Tibial artery (tissue), 4 donors: ENCODE data around the gene DNAH3.

Source experiments
- DNase-seq, 2 donors: peaks; one replicate each; pipeline ENCODE4 v3.0.0-alpha.2; 2019
- H3K27ac ChIP-seq, 2 donors: fragments of 200-600 bp; sonication (generic) in 1 of 2; 1 replicate in 1 of 2; 2 replicates in 1 of 2; pipeline ENCODE4 v1.5.1; 2018 to 2019; ENCODE audit warnings: mild to moderate bottlenecking in 1 of 2
- H3K27me3 ChIP-seq, 2 donors: fragments of 200-600 bp; sonication (generic) in 1 of 2; one replicate each; pipeline versions ENCODE4 v1.5.1 to v1.6.0; 2016 to 2019
- H3K36me3 ChIP-seq, 3 donors: fragments of 200-600 bp; sonication (generic) in 2 of 3; one replicate each; pipeline ENCODE4 v1.5.1; 2016 to 2019; ENCODE audit warnings: mild to moderate bottlenecking in 2 of 3
- H3K4me1 ChIP-seq, 4 donors: fragments of 200-600 bp; sonication (generic) in 2 of 4; 1 replicate in 3 of 4; 2 replicates in 1 of 4; pipeline ENCODE4 v1.5.1; 2016 to 2019
- H3K4me3 ChIP-seq, 2 donors: fragments of 200-600 bp; sonication (generic) in 1 of 2; 1 replicate in 1 of 2; 2 replicates in 1 of 2; pipeline ENCODE4 v1.5.1; 2018 to 2019; ENCODE audit warnings: mild to moderate bottlenecking in 2 of 2
- H3K9me3 ChIP-seq, 3 donors: fragments of 200-600 bp; sonication (generic) in 1 of 3; one replicate each; pipeline ENCODE4 v1.5.1; 2016 to 2019
- CTCF ChIP-seq, 2 experiments: fragments of 200-600 bp in 1 of 2; fragments of 450-650 bp in 1 of 2; IDR thresholded peaks; one replicate each; pipeline ENCODE4 v1.5.1; 2017 to 2019; ENCODE audit warnings: antibody characterized with exemption in 2 of 2, mild to moderate bottlenecking in 1 of 2, moderate library complexity in 1 of 2
- intact Hi-C: fragments of 100-400 bp; cut with DNase I; formaldehyde crosslinking; loops from one replicate; pipeline ENCODE4 v1.15.0; 2023; ENCODE audit warnings: low total_unique reads

Gene DNAH3

GRCh38 chr16:21194771-21195301, 44.2 kb upstream of the DNAH3 start:
- intact Hi-C loops, result loop anchor here (2.0 kb wide), 1 partner anchor 28 kb away; no protein-coding TSS in a partner anchor
- DNase-seq, result no peak
- Histone ChIP-seq H3K9me3 (no peaks in the 10 kb centered on the region), H3K27ac (no peak overlapping the region), H3K36me3 (no peaks in the 10 kb centered on the region), H3K27me3 (peaks cover 0 to 7% of the 10 kb centered on the region in 2 donors), H3K4me1 (no peaks in the 10 kb centered on the region), H3K4me3 (no peak overlapping the region)
- no peak for TF ChIP-seq CTCF (IDR thresholded peaks at IDR 0.05)

GRCh38 chr16:21192991-21193390, 42.3 kb upstream of the DNAH3 start:
- no peak for TF ChIP-seq CTCF (IDR thresholded peaks at IDR 0.05)
- Histone ChIP-seq H3K4me3 (no peak overlapping the region), H3K9me3 (no peaks in the 10 kb centered on the region), H3K36me3 (no peaks in the 10 kb centered on the region), H3K27me3 (peaks cover 0 to 3% of the 10 kb centered on the region in 2 donors), H3K4me1 (peaks cover 0 to 6% (median 5%) of the 10 kb centered on the region in 4 donors), H3K27ac (no peak overlapping the region)
- DNase-seq, result no peak
- intact Hi-C loops, result no loop called here

- no peak overlapping the region for H3K27ac ChIP-seq
- no peaks in the 10 kb centered on the region for H3K36me3 ChIP-seq
- intact Hi-C loops, result no loop called here
- no peaks in the 10 kb centered on the region for H3K9me3 ChIP-seq
- H3K27me3 ChIP-seq, result no peaks in the 10 kb centered on the region
- no peak for TF ChIP-seq CTCF (IDR thresholded peaks at IDR 0.05)
- no peak overlapping the region for H3K4me3 ChIP-seq
- H3K4me1 ChIP-seq, result peaks cover 0 to 6% (median 5%) of the 10 kb centered on the region in 4 donors
- DNase-seq, result no peak
Observed at GRCh38 chr16:21190599-21190998, 40.0 kb upstream of the DNAH3 start.

GRCh38 chr16:21190013-21190412, 39.4 kb upstream of the DNAH3 start:
- Histone ChIP-seq H3K4me3 (no peak overlapping the region), H3K27me3 (no peaks in the 10 kb centered on the region), H3K4me1 (peaks cover 0 to 6% (median 5%) of the 10 kb centered on the region in 4 donors), H3K36me3 (no peaks in the 10 kb centered on the region), H3K27ac (no peak overlapping the region), H3K9me3 (no peaks in the 10 kb centered on the region)
- no peak for DNase-seq
- TF ChIP-seq CTCF (IDR thresholded peaks at IDR 0.05), result no peak
- intact Hi-C loops, result no loop called here

GRCh38 chr16:21189311-21189710, 38.7 kb upstream of the DNAH3 start:
- no peak for TF ChIP-seq CTCF (IDR thresholded peaks at IDR 0.05)
- intact Hi-C loops, result loop anchor here (2.0 kb wide), 1 partner anchor 111 kb away; no protein-coding TSS in a partner anchor
- H3K36me3 ChIP-seq, result no peaks in the 10 kb centered on the region
- no peak overlapping the region for H3K27ac ChIP-seq
- no peak overlapping the region for H3K4me3 ChIP-seq
- DNase-seq, result no peak
- H3K4me1 ChIP-seq, result peaks cover 0 to 6% (median 5%) of the 10 kb centered on the region in 4 donors
- no peaks in the 10 kb centered on the region for H3K9me3 ChIP-seq
- no peaks in the 10 kb centered on the region for H3K27me3 ChIP-seq

- Histone ChIP-seq H3K4me3 (no peak overlapping the region), H3K27ac (no peak overlapping the region), H3K27me3 (no peaks in the 10 kb centered on the region), H3K4me1 (peaks cover 0 to 6% (median 5%) of the 10 kb centered on the region in 4 donors), H3K36me3 (peaks cover 9 to 15% (median 13%) of the 10 kb centered on the region in 3 donors), H3K9me3 (no peaks in the 10 kb centered on the region)
- no peak for TF ChIP-seq CTCF (IDR thresholded peaks at IDR 0.05)
- intact Hi-C loops, result no loop called here
- no peak for DNase-seq
Observed at GRCh38 chr16:21186326-21186691, 35.7 kb upstream of the DNAH3 start.
